K562 (cell line): ENCODE results near the gene TGDS. TPM values are rescaled to one million over a fixed set of nuclear protein-coding genes. Genes with fewer than 3 reads are reported as not detected.

Experiments used
- ATAC-seq: fragments of 200-7000 bp; cut with Tn5 transposase; 3 replicates; pipeline ENCODE4 v1.9.1; 2020; ENCODE audit warnings: moderate library complexity
- BruUV-seq: library from RNA; stranded (reverse); fragments of 400-500 nt; replicated peaks from 2 replicates; lab custom pipeline; 2021; lab: Mats Ljungman, UMichigan
- CTCF ChIA-PET: fragments of 300-600 bp; formaldehyde crosslinking; extraction: SDS; loops from one replicate; lab custom pipeline; 2021; ENCODE audit warnings: low intra/inter-chr PET ratio; lab: Yijun Ruan, JAX
- POLR2A ChIA-PET: fragments of 300-600, 350-650 bp; sonication (Branson Sonifier 250); formaldehyde crosslinking; extraction: SDS; loops from one replicate; lab custom pipeline; 2021; ENCODE audit warnings: antibody characterized with exemption, inconsistent platforms; lab: Yijun Ruan, JAX
- DNase-seq, 4 experiments: peaks; one replicate each; pipeline versions ENCODE4 v3.0.0 to v3.0.0-alpha.2; 2011 to 2018; ENCODE audit warnings: low spot score in 3 of 4, mixed read lengths in 3 of 4; ENCODE audit errors: extremely low read depth in 1 of 4
- FAIRE-seq: peaks from 2 replicates; lab custom pipeline; 2011; peaks lifted over from hg19 to GRCh38; lab: Jason Lieb, UNC
- H2AFZ ChIP-seq: 2 replicates; pipeline ENCODE4 v1.6.0; 2011; ENCODE audit warnings: low read depth, low read length, control low read depth, inconsistent platforms
- H3K27ac ChIP-seq: fragments of 200-600 bp; 3 replicates; pipeline ENCODE4 v1.8.0; 2011; ENCODE audit warnings: low read depth, mild to moderate bottlenecking, control low read depth, inconsistent platforms, low read length, moderate library complexity, mixed read lengths; ENCODE audit errors: extremely low read depth
- H3K27me3 ChIP-seq, 2 experiments: fragments of 300-600 bp in 1 of 2; 2 replicates in 1 of 2; 3 replicates in 1 of 2; pipeline versions ENCODE4 v1.6.0 to v1.8.0; 2011; ENCODE audit warnings: inconsistent platforms in 2 of 2, low read length in 2 of 2, mild to moderate bottlenecking in 1 of 2, mixed read lengths in 1 of 2, moderate library complexity in 1 of 2; ENCODE audit not compliant: control insufficient read depth in 2 of 2, insufficient read depth in 2 of 2
- H3K36me3 ChIP-seq: fragments of 300-600 bp; 3 replicates; pipeline ENCODE4 v1.8.0; 2011; ENCODE audit warnings: mild to moderate bottlenecking, low read length, inconsistent platforms; ENCODE audit not compliant: control insufficient read depth, insufficient read depth
- H3K4me1 ChIP-seq, 2 experiments: fragments of 200-600 bp in 1 of 2; replicated peaks in 1 of 2; 2 replicates in 1 of 2; 3 replicates in 1 of 2; pipeline versions ENCODE4 v1.5.1 to v1.8.0; 2011; ENCODE audit warnings: inconsistent platforms in 2 of 2, low read length in 2 of 2, mild to moderate bottlenecking in 1 of 2, mixed read lengths in 1 of 2, moderate library complexity in 1 of 2; ENCODE audit not compliant: control insufficient read depth in 2 of 2, insufficient read depth in 2 of 2
- H3K4me2 ChIP-seq: 2 replicates; pipeline ENCODE4 v1.6.1; 2011; ENCODE audit warnings: low read length, control low read depth, inconsistent platforms, mixed read lengths; ENCODE audit not compliant: insufficient read depth
- H3K4me3 ChIP-seq: fragments of 200-600 bp; sonication (generic), shearing (Covaris generic); 2 replicates; pipeline ENCODE4 v1.5.1; 2016; ENCODE audit warnings: control low read depth, inconsistent platforms
- H3K79me2 ChIP-seq: fragments of 200-600 bp; 3 replicates; pipeline ENCODE4 v1.8.0; 2011; ENCODE audit warnings: low read length, inconsistent platforms; ENCODE audit not compliant: control insufficient read depth, insufficient read depth
- H3K9ac ChIP-seq, 2 experiments: 2 replicates each; pipeline versions ENCODE4 v1.6.0 to v1.6.1; 2011; ENCODE audit warnings: low read depth in 2 of 2, low read length in 2 of 2, control low read depth in 1 of 2, inconsistent platforms in 1 of 2, mild to moderate bottlenecking in 1 of 2, mixed read lengths in 1 of 2; ENCODE audit not compliant: insufficient read depth in 1 of 2
- H3K9me1 ChIP-seq: one replicate; pipeline ENCODE4 v1.6.0; 2011; ENCODE audit warnings: inconsistent platforms, mild to moderate bottlenecking, low read length, moderate library complexity; ENCODE audit not compliant: control insufficient read depth, insufficient read depth
- H3K9me3 ChIP-seq: replicated peaks from 2 replicates; pipeline ENCODE4 v1.5.1; 2011; ENCODE audit warnings: low read depth, low read length, inconsistent platforms; ENCODE audit not compliant: control insufficient read depth, insufficient read depth
- H4K20me1 ChIP-seq: replicated peaks from 2 replicates; pipeline ENCODE4 v1.6.1; 2011; ENCODE audit warnings: low read length, inconsistent platforms, mixed read lengths; ENCODE audit not compliant: control insufficient read depth, insufficient read depth
- AFF4 ChIP-seq: sonication (generic); formaldehyde crosslinking; IDR thresholded peaks from 2 replicates; pipeline ENCODE4 v1.8.0; 2023; ENCODE audit warnings: mild to moderate bottlenecking, missing genetic modification reagents
- CBX5 ChIP-seq: IDR thresholded peaks from 2 replicates; pipeline ENCODE4 v1.6.1; 2014; ENCODE audit warnings: low read depth, borderline replicate concordance
- DPF2 ChIP-seq: fragments of 450-650 bp; IDR thresholded peaks from 2 replicates; pipeline ENCODE4 v1.6.1; 2016
- ELF2 ChIP-seq: fragments of 250-450 bp; sonication (Bioruptor Pico); IDR thresholded peaks from 2 replicates; pipeline ENCODE4 v1.5.0; 2021; ENCODE audit warnings: mild to moderate bottlenecking
- EZH2 ChIP-seq: IDR thresholded peaks from 2 replicates; pipeline ENCODE4 v1.6.1; 2012; ENCODE audit warnings: low read depth, mild to moderate bottlenecking, inconsistent platforms, low read length, borderline replicate concordance
- ILK ChIP-seq: fragments of 450-650 bp; IDR thresholded peaks from 2 replicates; pipeline ENCODE4 v1.6.1; 2016; ENCODE audit warnings: missing genetic modification characterization, low read depth, mild to moderate bottlenecking, missing compliant biosample characterization, moderate library complexity, borderline replicate concordance
- JUND ChIP-seq, 2 experiments: IDR thresholded peaks; 2 replicates in 1 of 2; 3 replicates in 1 of 2; pipeline ENCODE4 v1.6.1; 2011; ENCODE audit warnings: borderline replicate concordance in 2 of 2, low read depth in 2 of 2, low read length in 2 of 2, improper control_type of control experiment in 1 of 2, missing biosample characterization in 1 of 2, missing genetic modification characterization in 1 of 2, missing genetic modification reagents in 1 of 2
- SMAD3 ChIP-seq: fragments of 450-650 bp; formaldehyde crosslinking; conservative IDR thresholded peaks from 2 replicates; pipeline ENCODE4 v1.4.0; 2020; ENCODE audit warnings: mild to moderate bottlenecking
- SNAPC5 ChIP-seq: fragments of 250-450 bp; sonication (Bioruptor Pico); IDR thresholded peaks from 2 replicates; pipeline ENCODE4 v1.8.0; 2021; ENCODE audit warnings: moderate library complexity, mild to moderate bottlenecking, inconsistent platforms
- WGBS: fragments of 100-300 bp; shearing (Covaris generic); methylation state at CpG from one replicate; pipeline ENCODE4 v1.1.6; 2016; ENCODE audit warnings: low coverage, mixed read lengths; ENCODE audit not compliant: insufficient coverage; ENCODE audit errors: missing lambda C conversion rate; 5-methylcytosine and 5-hydroxymethylcytosine counted together
- in situ Hi-C: fragments of 300-500 bp; cut with MboI; formaldehyde crosslinking; loops from 4 replicates; pipeline ENCODE4 v1.15.0; 2018; ENCODE audit warnings: inconsistent platforms, mixed read lengths
- intact Hi-C: fragments of 100-400 bp; cut with micrococcal nuclease; formaldehyde crosslinking; loops from 2 replicates; pipeline ENCODE4 v1.14.2; 2022
- polyA plus RNA-seq, 8 experiments: library from polyadenylated mRNA; depleted of rRNA in 4 of 8; stranded (reverse) in 5 of 8; unstranded in 3 of 8; fragments of >200 nt; fragmentation: Nextera tagmentation in 2 of 8; fragmentation: Illumina TruSeq in 1 of 8; extraction: Ambion mirVana in 2 of 8; extraction: Trizol in 1 of 8; gene quantifications; 2 replicates each; pipeline versions ENCODE4 v1.2.1 to v1.2.3, GENCODE V29; 2011 to 2014; ENCODE audit warnings: inconsistent platforms in 1 of 8, missing spikeins in 1 of 8
- total RNA-seq, 7 experiments: library from RNA; depleted of rRNA in 6 of 7; stranded (reverse); fragments of >200 nt in 6 of 7; fragmentation: Illumina TruSeq in 2 of 7; extraction: Trizol in 2 of 7; gene quantifications; 2 replicates each; pipeline versions ENCODE4 v1.2.1 to v1.2.3, GENCODE V29; 2011 to 2021; ENCODE audit warnings: low replicate concordance in 1 of 7
- TF ChIP-seq, protein P1 (sequence below): fragments of 250-450 bp; sonication (Bioruptor Pico); IDR thresholded peaks from 2 replicates; pipeline ENCODE4 v1.8.0; 2022; ENCODE audit warnings: moderate library complexity, mild to moderate bottlenecking, inconsistent platforms

TGDS gene
- total and polyA plus RNA-seq, 9 of the 15 experiments (the other 6 are each of a cell fraction or from before 2014, with no cell fraction given) = 9.9 to 43.7 (median 21.4) TPM

GRCh38 chr13:94607939-94608338 is 12.0 kb upstream of the TGDS start:
- in situ Hi-C loops (no loop called here), intact Hi-C loops (no loop called here)
- no TSS peak for BruUV-seq
- ChIA-PET POLR2A (no interaction called here), CTCF (no interaction called here)
- Histone ChIP-seq H3K4me3 (no peak overlapping the region), H3K79me2 (peaks cover 5% of the 10 kb centered on the region), H3K9me3 (no peaks in the 10 kb centered on the region), H2AFZ (no peak overlapping the region), H4K20me1 (no peaks in the 10 kb centered on the region), H3K27ac (no peak overlapping the region), H3K27me3 (no peaks in the 10 kb centered on the region), H3K9me1 (no peaks in the 10 kb centered on the region), H3K4me1 (peaks cover 0 to 2% of the 10 kb centered on the region in 2 experiments; a peak in 3 of 5 replicates), H3K4me2 (no peak overlapping the region), H3K36me3 (peaks cover 26% of the 10 kb centered on the region; the same call in 2 of the 3 replicates), H3K9ac (no peak overlapping the region)
- FAIRE-seq (no peak), DNase-seq (no peak), ATAC-seq (no peak)
- WGBS = 40% methylated on average over 3 of the region's 3 CpGs
- TF ChIP-seq, protein P1, sequence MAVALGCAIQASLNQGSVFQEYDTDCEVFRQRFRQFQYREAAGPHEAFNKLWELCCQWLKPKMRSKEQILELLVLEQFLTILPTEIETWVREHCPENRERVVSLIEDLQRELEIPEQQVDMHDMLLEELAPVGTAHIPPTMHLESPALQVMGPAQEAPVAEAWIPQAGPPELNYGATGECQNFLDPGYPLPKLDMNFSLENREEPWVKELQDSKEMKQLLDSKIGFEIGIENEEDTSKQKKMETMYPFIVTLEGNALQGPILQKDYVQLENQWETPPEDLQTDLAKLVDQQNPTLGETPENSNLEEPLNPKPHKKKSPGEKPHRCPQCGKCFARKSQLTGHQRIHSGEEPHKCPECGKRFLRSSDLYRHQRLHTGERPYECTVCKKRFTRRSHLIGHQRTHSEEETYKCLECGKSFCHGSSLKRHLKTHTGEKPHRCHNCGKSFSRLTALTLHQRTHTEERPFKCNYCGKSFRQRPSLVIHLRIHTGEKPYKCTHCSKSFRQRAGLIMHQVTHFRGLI (CRISPR knock-in tag) = no peak
- TF ChIP-seq DPF2 (no peak), ELF2 (CRISPR knock-in tag) (no peak), EZH2 (no peak), ILK (tag) (no peak), AFF4 (no peak), JUND (IDR thresholded peaks at IDR 0.05; ENCODE audit: borderline replicate concordance, low read depth, low read length) (no peak), JUND (tag; IDR thresholded peaks at IDR 0.05; ENCODE audit: borderline replicate concordance, low read depth, low read length) (no peak), SNAPC5 (CRISPR knock-in tag) (no peak), CBX5 (no peak), SMAD3 (CRISPR knock-in tag) (no peak)
